Measurements from ENCODE around the gene PRKN. TPM values are rescaled to one million over a fixed set of nuclear protein-coding genes. Genes with fewer than 3 reads are reported as not detected.

PRKN gene
- total RNA-seq, 4 donors from 2014 or later, result 4.5 to 12.3 (median 9.0) TPM

DNA sequence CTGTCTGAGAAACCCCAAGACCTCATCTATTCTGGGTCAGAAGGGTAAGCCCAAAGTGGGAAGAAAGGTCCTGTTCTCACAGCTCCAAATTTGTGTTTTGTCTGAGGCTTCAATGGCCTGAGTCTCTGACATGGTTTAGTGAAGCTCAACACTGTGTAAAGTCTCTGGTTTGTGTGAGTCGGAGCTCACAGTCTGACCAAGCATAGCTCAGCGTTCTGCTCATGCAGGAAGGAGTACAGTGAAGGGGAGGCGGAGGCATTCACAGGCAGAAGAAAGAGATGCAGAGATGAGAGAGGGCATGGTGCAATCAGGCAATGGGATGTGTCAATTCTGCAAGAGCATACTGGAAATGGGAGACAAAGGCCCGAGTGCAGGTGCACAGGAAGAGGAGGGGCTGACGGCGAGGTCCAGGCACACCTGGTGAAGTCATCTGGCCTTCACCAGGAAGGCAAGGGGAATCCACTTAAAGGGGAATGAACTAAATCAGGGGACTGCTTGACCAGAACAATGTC lies 990.7 kb downstream of the PRKN start:
- TF ChIP-seq POLR2A (IDR thresholded peaks at IDR 0.05) (no peak), POLR2AphosphoS5 (IDR thresholded peaks at IDR 0.05) (no peak), EP300 (IDR thresholded peaks at IDR 0.05; ENCODE audit: low read depth) (no peak)
- TF ChIP-seq, protein P1, sequence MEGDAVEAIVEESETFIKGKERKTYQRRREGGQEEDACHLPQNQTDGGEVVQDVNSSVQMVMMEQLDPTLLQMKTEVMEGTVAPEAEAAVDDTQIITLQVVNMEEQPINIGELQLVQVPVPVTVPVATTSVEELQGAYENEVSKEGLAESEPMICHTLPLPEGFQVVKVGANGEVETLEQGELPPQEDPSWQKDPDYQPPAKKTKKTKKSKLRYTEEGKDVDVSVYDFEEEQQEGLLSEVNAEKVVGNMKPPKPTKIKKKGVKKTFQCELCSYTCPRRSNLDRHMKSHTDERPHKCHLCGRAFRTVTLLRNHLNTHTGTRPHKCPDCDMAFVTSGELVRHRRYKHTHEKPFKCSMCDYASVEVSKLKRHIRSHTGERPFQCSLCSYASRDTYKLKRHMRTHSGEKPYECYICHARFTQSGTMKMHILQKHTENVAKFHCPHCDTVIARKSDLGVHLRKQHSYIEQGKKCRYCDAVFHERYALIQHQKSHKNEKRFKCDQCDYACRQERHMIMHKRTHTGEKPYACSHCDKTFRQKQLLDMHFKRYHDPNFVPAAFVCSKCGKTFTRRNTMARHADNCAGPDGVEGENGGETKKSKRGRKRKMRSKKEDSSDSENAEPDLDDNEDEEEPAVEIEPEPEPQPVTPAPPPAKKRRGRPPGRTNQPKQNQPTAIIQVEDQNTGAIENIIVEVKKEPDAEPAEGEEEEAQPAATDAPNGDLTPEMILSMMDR (IDR thresholded peaks at IDR 0.05), result no peak
- 70 to 100% methylated on average over 1 to 6 of the region's 6 CpGs for WGBS, 2 donors (ENCODE audit: low coverage in 1 of 2)
- DNase-seq, result no peak
- no peak overlapping the region for H3K27ac ChIP-seq
- no peaks in the 10 kb centered on the region for H3K36me3 ChIP-seq
- in situ Hi-C loops (cut with MboI; ENCODE audit: low pct_ligation_motif_present in 1 of 4, low pct_unique_long_range_greater_than_20kb in 1 of 4, low sequenced_read_pairs in 3 of 4), result no loop called here
- no peak overlapping the region for H3K4me3 ChIP-seq
- H3K27me3 ChIP-seq, result no peaks in the 10 kb centered on the region
- no peaks in the 10 kb centered on the region for H3K9me3 ChIP-seq
- intact Hi-C loops (cut with DNase I; ENCODE audit: low total_unique reads), result no loop called here
- no peaks in the 10 kb centered on the region for H3K4me1 ChIP-seq

DNA sequence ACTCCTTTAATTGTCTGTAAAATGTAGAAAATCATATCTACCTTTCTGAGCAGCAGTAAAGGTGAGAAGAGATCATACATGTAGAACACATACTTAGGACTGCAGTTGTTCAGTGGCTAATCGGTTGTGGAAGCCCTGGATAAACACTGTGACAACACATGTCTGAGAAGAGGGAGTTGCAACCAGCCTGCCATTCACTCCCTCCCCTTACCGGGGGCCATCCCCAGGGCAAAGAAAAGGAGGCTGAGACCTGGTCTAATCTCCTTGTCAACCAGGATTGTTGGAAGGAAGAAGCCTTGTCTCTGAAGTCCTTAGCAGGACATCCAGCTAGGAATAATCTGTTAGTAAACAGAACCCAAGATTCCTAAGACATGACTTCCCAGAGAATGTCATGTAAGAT lies 991.2 kb downstream of the PRKN start:
- no peaks in the 10 kb centered on the region for H3K4me1 ChIP-seq
- 77 to 83% methylated on average over 2 of the region's 2 CpGs for WGBS, 2 donors (ENCODE audit: low coverage in 1 of 2)
- DNase-seq, result no peak
- intact Hi-C loops (cut with DNase I; ENCODE audit: low total_unique reads), result no loop called here
- no peaks in the 10 kb centered on the region for H3K9me3 ChIP-seq
- H3K27me3 ChIP-seq, result no peaks in the 10 kb centered on the region
- in situ Hi-C loops (cut with MboI; ENCODE audit: low pct_ligation_motif_present in 1 of 4, low pct_unique_long_range_greater_than_20kb in 1 of 4, low sequenced_read_pairs in 3 of 4), result no loop called here
- H3K4me3 ChIP-seq, result no peak overlapping the region
- H3K36me3 ChIP-seq, result no peaks in the 10 kb centered on the region
- H3K27ac ChIP-seq, result no peak overlapping the region
- no peak for TF ChIP-seq EP300 (IDR thresholded peaks at IDR 0.05; ENCODE audit: low read depth)

GRCh38 chr6:161732594-161732993 lies 995.0 kb downstream of the PRKN start:
- H3K27ac ChIP-seq, result no peak overlapping the region
- WGBS, 2 donors (ENCODE audit: low coverage in 1 of 2), result 66 to 70% methylated on average over 2 to 3 of the region's 3 CpGs
- no peaks in the 10 kb centered on the region for H3K36me3 ChIP-seq
- H3K4me3 ChIP-seq, result no peak overlapping the region
- in situ Hi-C loops (cut with MboI; ENCODE audit: low pct_ligation_motif_present in 1 of 4, low pct_unique_long_range_greater_than_20kb in 1 of 4, low sequenced_read_pairs in 3 of 4), result no loop called here
- H3K9me3 ChIP-seq, result no peaks in the 10 kb centered on the region
- no peak for TF ChIP-seq POLR2A (IDR thresholded peaks at IDR 0.05)
- TF ChIP-seq EP300 (IDR thresholded peaks at IDR 0.05; ENCODE audit: low read depth), result no peak
- TF ChIP-seq, protein P1 (IDR thresholded peaks at IDR 0.05), result no peak
- DNase-seq, result no peak
- no peaks in the 10 kb centered on the region for H3K4me1 ChIP-seq
- intact Hi-C loops (cut with DNase I; ENCODE audit: low total_unique reads), result no loop called here
- no peaks in the 10 kb centered on the region for H3K27me3 ChIP-seq

GRCh38 chr6:161727083-161727833 lies 1000.3 kb downstream of the PRKN start:
- H3K27me3 ChIP-seq, result no peaks in the 10 kb centered on the region
- no peaks in the 10 kb centered on the region for H3K36me3 ChIP-seq
- TF ChIP-seq POLR2A (IDR thresholded peaks at IDR 0.05), result no peak
- no peak for TF ChIP-seq EP300 (IDR thresholded peaks at IDR 0.05; ENCODE audit: low read depth)
- TF ChIP-seq, protein P1 (IDR thresholded peaks at IDR 0.05), result no peak
- TF ChIP-seq POLR2AphosphoS5 (IDR thresholded peaks at IDR 0.05), result no peak
- WGBS, 2 donors (ENCODE audit: low coverage in 1 of 2), result 64% methylated on average over 6 of the region's 6 CpGs; no CpG with 5 or more reads in 1 of the 2 donors
- no peak for DNase-seq
- in situ Hi-C loops (cut with MboI; ENCODE audit: low pct_ligation_motif_present in 1 of 4, low pct_unique_long_range_greater_than_20kb in 1 of 4, low sequenced_read_pairs in 3 of 4), result no loop called here
- H3K9me3 ChIP-seq, result no peaks in the 10 kb centered on the region
- intact Hi-C loops (cut with DNase I; ENCODE audit: low total_unique reads), result no loop called here
- no peak overlapping the region for H3K4me3 ChIP-seq
- no peak overlapping the region for H3K27ac ChIP-seq
- no peaks in the 10 kb centered on the region for H3K4me1 ChIP-seq
